Testis (tissue), 3 donors: ENCODE measurements around the gene OPCML. TPM values are rescaled to one million over a fixed set of nuclear protein-coding genes. Genes with fewer than 3 reads are reported as not detected.

Experiments
- DNase-seq: peaks from one replicate; pipeline ENCODE4 v3.0.0-alpha.2; 2019
- H3K27ac ChIP-seq, 2 donors: fragments of 200-600 bp; sonication (generic); one replicate each; pipeline ENCODE4 v1.5.1; 2019
- H3K27me3 ChIP-seq: fragments of 200-600 bp; sonication (generic); one replicate; pipeline ENCODE4 v1.5.1; 2019
- H3K36me3 ChIP-seq: fragments of 200-600 bp; sonication (generic); one replicate; pipeline ENCODE4 v1.5.1; 2017; ENCODE audit warnings: low read depth; ENCODE audit errors: missing control alignments
- H3K4me1 ChIP-seq: fragments of 200-600 bp; sonication (generic); one replicate; pipeline ENCODE4 v1.5.1; 2019
- H3K4me3 ChIP-seq, 2 donors: fragments of 200-600 bp; sonication (generic); one replicate each; pipeline ENCODE4 v1.5.1; 2017 to 2019
- H3K9me3 ChIP-seq: fragments of 200-600 bp; sonication (generic); one replicate; pipeline ENCODE4 v1.5.1; 2017
- POLR2A ChIP-seq: fragments of 450-650 bp; IDR thresholded peaks from one replicate; pipeline ENCODE4 v1.6.1; 2017; ENCODE audit warnings: antibody characterized with exemption, mild to moderate bottlenecking, moderate library complexity
- WGBS, 2 donors: methylation state at CpG; one replicate each; pipeline ENCODE4 v1.1.5; 2018; 5-methylcytosine and 5-hydroxymethylcytosine counted together
- intact Hi-C: fragments of 100-400 bp; cut with DNase I; formaldehyde crosslinking; loops from one replicate; pipeline ENCODE4 v1.15.1; 2023; ENCODE audit warnings: low total_unique reads
- polyA plus RNA-seq: library from polyadenylated mRNA; stranded (reverse); fragments of 350-450 nt; fragmentation: Illumina TruSeq; extraction: RNeasy Lipid Tissue Mini Kit (QIAGEN cat#74804); gene quantifications from one replicate; pipeline ENCODE4 v1.2.3, GENCODE V29; 2014; ENCODE audit warnings: low read depth, low replicate concordance; ENCODE audit not compliant: insufficient read depth
- total RNA-seq, 2 donors: library from RNA; depleted of rRNA; stranded (reverse); fragments of >200 nt; gene quantifications; one replicate each; pipeline ENCODE4 v1.2.3, GENCODE V29; 2016
- TF ChIP-seq, protein P1 (sequence below), 3 experiments: fragments of 450-650 bp in 2 of 3; fragments of 200-600 bp in 1 of 3; sonication (generic) in 1 of 3; IDR thresholded peaks; one replicate each; pipeline ENCODE4 v1.5.1; 2016 to 2019; ENCODE audit warnings: antibody characterized with exemption in 3 of 3, mild to moderate bottlenecking in 2 of 3, moderate library complexity in 1 of 3

The OPCML gene
- total and polyA plus RNA-seq, 3 donors from 2014 or later, result 0.16 to 2.7 (median 0.62) TPM

- Histone ChIP-seq H3K4me3 (no peak overlapping the region), H3K27me3 (no peaks in the 10 kb centered on the region), H3K4me1 (no peaks in the 10 kb centered on the region), H3K27ac (no peak overlapping the region), H3K9me3 (no peaks in the 10 kb centered on the region), H3K36me3 (no peaks in the 10 kb centered on the region)
- no peak for DNase-seq
- WGBS, 2 donors, result 92 to 96% methylated on average over 2 of the region's 2 CpGs
- TF ChIP-seq, protein P1, sequence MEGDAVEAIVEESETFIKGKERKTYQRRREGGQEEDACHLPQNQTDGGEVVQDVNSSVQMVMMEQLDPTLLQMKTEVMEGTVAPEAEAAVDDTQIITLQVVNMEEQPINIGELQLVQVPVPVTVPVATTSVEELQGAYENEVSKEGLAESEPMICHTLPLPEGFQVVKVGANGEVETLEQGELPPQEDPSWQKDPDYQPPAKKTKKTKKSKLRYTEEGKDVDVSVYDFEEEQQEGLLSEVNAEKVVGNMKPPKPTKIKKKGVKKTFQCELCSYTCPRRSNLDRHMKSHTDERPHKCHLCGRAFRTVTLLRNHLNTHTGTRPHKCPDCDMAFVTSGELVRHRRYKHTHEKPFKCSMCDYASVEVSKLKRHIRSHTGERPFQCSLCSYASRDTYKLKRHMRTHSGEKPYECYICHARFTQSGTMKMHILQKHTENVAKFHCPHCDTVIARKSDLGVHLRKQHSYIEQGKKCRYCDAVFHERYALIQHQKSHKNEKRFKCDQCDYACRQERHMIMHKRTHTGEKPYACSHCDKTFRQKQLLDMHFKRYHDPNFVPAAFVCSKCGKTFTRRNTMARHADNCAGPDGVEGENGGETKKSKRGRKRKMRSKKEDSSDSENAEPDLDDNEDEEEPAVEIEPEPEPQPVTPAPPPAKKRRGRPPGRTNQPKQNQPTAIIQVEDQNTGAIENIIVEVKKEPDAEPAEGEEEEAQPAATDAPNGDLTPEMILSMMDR (IDR thresholded peaks at IDR 0.05), result no peak
- TF ChIP-seq POLR2A, result no peak
- intact Hi-C loops, result no loop called here
Observed at GRCh38 chr11:133479209-133479608, 53.1 kb downstream of the OPCML start.

DNA sequence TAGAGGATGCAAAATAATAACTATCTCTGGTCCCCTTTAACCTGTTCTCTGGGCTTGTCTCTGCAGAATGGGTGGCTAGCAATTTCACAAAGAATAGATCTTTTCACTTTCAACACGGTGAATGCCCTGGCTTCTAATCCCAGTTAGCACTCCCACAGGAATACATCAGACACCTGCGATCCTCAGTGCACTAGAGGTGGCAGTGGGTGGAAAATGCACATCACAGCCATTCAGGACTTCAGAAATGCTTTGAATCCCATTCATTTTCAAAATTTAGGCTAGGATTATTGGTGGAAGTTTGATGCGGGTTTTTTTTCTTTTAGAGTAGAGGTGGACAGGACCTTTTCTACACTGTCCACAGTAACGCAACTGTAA is 55.1 kb downstream of the OPCML start:
- Histone ChIP-seq H3K36me3 (no peaks in the 10 kb centered on the region), H3K9me3 (no peaks in the 10 kb centered on the region), H3K27ac (no peak overlapping the region), H3K4me1 (no peaks in the 10 kb centered on the region), H3K4me3 (no peak overlapping the region), H3K27me3 (no peaks in the 10 kb centered on the region)
- WGBS, 2 donors, result 85 to 87% methylated on average over 4 of the region's 4 CpGs
- no peak for DNase-seq
- TF ChIP-seq, protein P1 (IDR thresholded peaks at IDR 0.05), result no peak
- no peak for TF ChIP-seq POLR2A
- intact Hi-C loops, result no loop called here

DNA sequence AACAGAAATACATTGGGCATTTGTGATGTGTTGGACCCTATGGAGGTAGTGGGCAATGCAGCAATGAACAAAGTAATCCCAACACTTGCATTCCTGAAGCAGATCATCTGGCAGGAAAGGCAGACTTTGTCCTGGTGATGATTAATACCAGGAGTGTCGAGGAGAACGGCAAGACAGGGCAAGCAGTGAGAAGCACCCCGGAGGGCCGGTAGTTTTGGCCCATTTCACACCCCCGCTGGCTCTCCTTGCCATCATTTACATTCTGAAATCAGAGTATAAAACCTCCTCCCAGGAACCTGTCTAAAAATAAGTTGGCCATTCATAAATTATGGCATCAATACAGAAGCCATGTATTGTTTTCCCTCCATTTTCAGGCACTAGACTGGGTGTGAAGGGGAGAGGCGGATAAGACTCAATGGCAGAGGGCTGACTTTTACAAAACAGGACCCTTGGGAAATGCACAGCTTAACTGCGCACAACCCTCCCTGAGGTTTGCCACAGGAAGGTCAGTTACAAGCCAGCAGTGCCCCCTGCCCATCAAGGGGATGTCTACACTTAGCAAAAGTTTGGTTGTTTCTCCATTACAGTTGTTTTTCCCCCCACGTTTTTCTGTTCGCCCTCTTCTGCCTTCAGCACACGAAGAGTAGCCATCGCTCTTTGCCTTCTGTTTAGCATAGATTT is 55.6 kb downstream of the OPCML start:
- 70 to 75% methylated on average over 11 of the region's 11 CpGs for WGBS, 2 donors
- no peak for DNase-seq
- Histone ChIP-seq H3K4me3 (no peak overlapping the region), H3K36me3 (no peaks in the 10 kb centered on the region), H3K4me1 (no peaks in the 10 kb centered on the region), H3K27ac (no peak overlapping the region), H3K9me3 (no peaks in the 10 kb centered on the region), H3K27me3 (no peaks in the 10 kb centered on the region)
- TF ChIP-seq POLR2A, result no peak
- TF ChIP-seq, protein P1 (IDR thresholded peaks at IDR 0.05), result no peak
- intact Hi-C loops, result no loop called here

DNA sequence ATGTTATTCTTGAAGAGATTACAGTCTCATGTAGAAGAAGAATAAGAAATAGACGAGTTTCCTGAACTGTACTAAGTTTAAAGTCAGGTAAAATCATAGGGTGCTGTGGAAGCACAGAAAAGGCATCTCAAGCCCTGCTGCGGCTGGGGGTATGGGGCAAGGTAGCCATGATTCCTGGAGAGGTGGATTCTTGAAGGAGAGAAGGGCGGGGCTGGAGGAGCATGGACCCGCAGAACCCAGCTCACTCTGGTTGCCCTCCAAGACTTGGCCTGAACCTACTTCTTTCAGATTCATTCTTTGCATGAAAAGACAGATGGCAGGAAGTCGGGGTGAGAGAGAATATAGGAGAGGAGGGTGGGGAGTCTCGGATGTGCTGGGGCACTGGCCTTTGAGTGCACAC is 57.8 kb downstream of the OPCML start:
- Histone ChIP-seq H3K27me3 (no peaks in the 10 kb centered on the region), H3K4me1 (no peaks in the 10 kb centered on the region), H3K9me3 (no peaks in the 10 kb centered on the region), H3K36me3 (no peaks in the 10 kb centered on the region), H3K27ac (no peak overlapping the region), H3K4me3 (no peak overlapping the region)
- intact Hi-C loops, result no loop called here
- TF ChIP-seq, protein P1 (IDR thresholded peaks at IDR 0.05), result no peak
- TF ChIP-seq POLR2A, result no peak
- DNase-seq, result no peak
- 77 to 82% methylated on average over 6 of the region's 6 CpGs for WGBS, 2 donors

GRCh38 chr11:133467686-133468085 is 64.6 kb downstream of the OPCML start:
- Histone ChIP-seq H3K9me3 (no peaks in the 10 kb centered on the region), H3K36me3 (no peaks in the 10 kb centered on the region), H3K4me3 (no peak overlapping the region), H3K27me3 (no peaks in the 10 kb centered on the region), H3K27ac (no peak overlapping the region), H3K4me1 (no peaks in the 10 kb centered on the region)
- whole genome bisulfite sequencing, 2 donors, result 44 to 62% methylated on average over 1 of the region's 1 CpG
- no peak for DNase-seq
- no peak for TF ChIP-seq POLR2A
- TF ChIP-seq, protein P1 (IDR thresholded peaks at IDR 0.05), result no peak
- intact Hi-C loops, result no loop called here
